IMR-90 (cell line): Measurements from ENCODE around the gene RTN4RL2. TPM values are rescaled to one million over a fixed set of nuclear protein-coding genes. Genes with fewer than 3 reads are reported as not detected.

Source experiments
- ATAC-seq: fragments of 200-7000 bp; cut with Tn5 transposase; 2 replicates; pipeline ENCODE4 v1.9.1; 2020; ENCODE audit warnings: low read depth, mild to moderate bottlenecking, moderate library complexity
- BruUV-seq: library from RNA; stranded (reverse); fragments of 400-500 nt; replicated peaks from 2 replicates; lab custom pipeline; 2021; lab: Mats Ljungman, UMichigan
- CTCF ChIA-PET: fragments of 300-600 bp; formaldehyde crosslinking; extraction: SDS; loops from one replicate; lab custom pipeline; 2021; ENCODE audit warnings: antibody characterized with exemption; lab: Yijun Ruan, JAX
- POLR2A ChIA-PET: fragments of 300-600 bp; sonication (Branson Sonifier 250); formaldehyde crosslinking; loops from one replicate; lab custom pipeline; 2022; ENCODE audit warnings: antibody characterized with exemption; ENCODE audit not compliant: unreplicated experiment; lab: Charles Lee
- DNase-seq: peaks from one replicate; pipeline ENCODE4 v3.0.0; 2013
- H2AFZ ChIP-seq: replicated peaks from 2 replicates; pipeline ENCODE3; 2013; ENCODE audit warnings: low read length, mild to moderate bottlenecking; ENCODE audit not compliant: poor library complexity
- H2AK5ac ChIP-seq: 2 replicates; pipeline ENCODE4 v1.6.1; 2013; ENCODE audit warnings: low read depth, low read length, inconsistent platforms
- H2AK9ac ChIP-seq: replicated peaks from 2 replicates; pipeline ENCODE3; 2013; ENCODE audit warnings: mild to moderate bottlenecking, low read depth, low read length, moderate library complexity; ENCODE audit not compliant: poor library complexity
- H2BK120ac ChIP-seq: 2 replicates; pipeline ENCODE4 v1.6.1; 2013; ENCODE audit warnings: low read depth, low read length, inconsistent platforms
- H2BK15ac ChIP-seq: 3 replicates; pipeline ENCODE4 v1.6.1; 2013; ENCODE audit warnings: low read depth, low read length, inconsistent platforms
- H2BK20ac ChIP-seq: 2 replicates; pipeline ENCODE4 v1.6.1; 2013; ENCODE audit warnings: low read depth, mild to moderate bottlenecking, inconsistent platforms, low read length, moderate library complexity
- H2BK5ac ChIP-seq: 2 replicates; pipeline ENCODE4 v1.6.1; 2013; ENCODE audit warnings: mild to moderate bottlenecking, low read depth, low read length, inconsistent platforms; ENCODE audit not compliant: poor library complexity, severe bottlenecking
- H3K14ac ChIP-seq: replicated peaks from 2 replicates; pipeline ENCODE4 v1.6.1; 2013; ENCODE audit warnings: low read depth, low read length, inconsistent platforms
- H3K18ac ChIP-seq: 2 replicates; pipeline ENCODE4 v1.6.1; 2013; ENCODE audit warnings: low read depth, low read length, control low read depth
- H3K23ac ChIP-seq: 2 replicates; pipeline ENCODE4 v1.6.1; 2013; ENCODE audit warnings: low read depth, low read length, inconsistent platforms
- H3K27ac ChIP-seq: 2 replicates; pipeline ENCODE4 v1.5.1; 2013; ENCODE audit warnings: mild to moderate bottlenecking, control low read depth, low read length; ENCODE audit not compliant: insufficient read depth
- H3K27me3 ChIP-seq: 2 replicates; pipeline ENCODE4 v1.6.1; 2013; ENCODE audit warnings: low read length; ENCODE audit not compliant: control insufficient read depth, insufficient read depth
- H3K36me3 ChIP-seq: 2 replicates; pipeline ENCODE4 v1.6.1; 2013; ENCODE audit warnings: low read length, mixed read lengths; ENCODE audit not compliant: control insufficient read depth, insufficient read depth
- H3K4ac ChIP-seq: 2 replicates; pipeline ENCODE4 v1.6.1; 2013; ENCODE audit warnings: low read depth, low read length, inconsistent platforms
- H3K4me1 ChIP-seq: 2 replicates; pipeline ENCODE4 v1.6.1; 2013; ENCODE audit warnings: low read length, mixed read lengths; ENCODE audit not compliant: control insufficient read depth, insufficient read depth
- H3K4me2 ChIP-seq: 2 replicates; pipeline ENCODE4 v1.6.1; 2013; ENCODE audit warnings: low read depth, mild to moderate bottlenecking, control low read depth, low read length, moderate library complexity
- H3K4me3 ChIP-seq: 2 replicates; pipeline ENCODE4 v1.5.1; 2013; ENCODE audit warnings: low read depth, mild to moderate bottlenecking, control low read depth, low read length, moderate library complexity; ENCODE audit not compliant: insufficient read depth
- H3K56ac ChIP-seq: 2 replicates; pipeline ENCODE4 v1.6.1; 2013; ENCODE audit warnings: low read length, inconsistent platforms; ENCODE audit not compliant: insufficient read depth; ENCODE audit errors: extremely low read depth
- H3K79me1 ChIP-seq, 2 experiments: 2 replicates each; pipeline ENCODE4 v1.6.1; 2013; ENCODE audit warnings: low read length in 2 of 2, inconsistent platforms in 1 of 2, low read depth in 1 of 2
- H3K9ac ChIP-seq: 2 replicates; pipeline ENCODE4 v1.6.1; 2013; ENCODE audit warnings: low read depth, low read length, control low read depth
- H3K9me1 ChIP-seq: 2 replicates; pipeline ENCODE4 v1.6.1; 2013; ENCODE audit warnings: low read length, inconsistent platforms; ENCODE audit not compliant: insufficient read depth
- H3K9me3 ChIP-seq: 2 replicates; pipeline ENCODE4 v1.6.1; 2013; ENCODE audit warnings: low read length; ENCODE audit not compliant: control insufficient read depth, insufficient read depth
- H4K20me1 ChIP-seq: 2 replicates; pipeline ENCODE4 v1.6.1; 2013; ENCODE audit warnings: low read length, inconsistent platforms; ENCODE audit not compliant: insufficient read depth
- H4K5ac ChIP-seq: 2 replicates; pipeline ENCODE4 v1.6.1; 2013; ENCODE audit warnings: mild to moderate bottlenecking, low read depth, low read length, control low read depth
- H4K8ac ChIP-seq, 2 experiments: 2 replicates each; pipeline ENCODE4 v1.6.1; 2013; ENCODE audit warnings: low read depth in 2 of 2, low read length in 2 of 2, control low read depth in 1 of 2, inconsistent platforms in 1 of 2
- H4K91ac ChIP-seq: 2 replicates; pipeline ENCODE4 v1.6.1; 2013; ENCODE audit warnings: low read depth, low read length, inconsistent platforms; ENCODE audit not compliant: insufficient read depth
- BHLHE40 ChIP-seq: fragments of 150-350 bp; IDR thresholded peaks from 2 replicates; pipeline ENCODE4 v1.6.1; 2016; ENCODE audit warnings: mild to moderate bottlenecking, low read depth, low read length
- CEBPB ChIP-seq: IDR thresholded peaks from 2 replicates; pipeline ENCODE4 v1.6.1; 2012; ENCODE audit warnings: low read depth, low read length, improper control_type of control experiment
- CHD1 ChIP-seq: IDR thresholded peaks from 2 replicates; pipeline ENCODE4 v1.6.1; 2012; ENCODE audit warnings: low read depth, low read length, improper control_type of control experiment
- CTCF ChIP-seq: conservative IDR thresholded peaks from 2 replicates; pipeline ENCODE4 v1.5.1; 2012; ENCODE audit warnings: mild to moderate bottlenecking, low read depth, low read length, improper control_type of control experiment
- ELK1 ChIP-seq: fragments of 150-350 bp; IDR thresholded peaks from 2 replicates; pipeline ENCODE4 v1.6.1; 2016; ENCODE audit warnings: low read depth, mild to moderate bottlenecking, low read length, moderate library complexity, borderline replicate concordance
- FOS ChIP-seq: fragments of 150-350 bp; IDR thresholded peaks from 2 replicates; pipeline ENCODE4 v1.6.1; 2016; ENCODE audit warnings: low read depth, low read length
- MAFK ChIP-seq: IDR thresholded peaks from 2 replicates; pipeline ENCODE4 v1.6.1; 2012; ENCODE audit warnings: low read depth, low read length, improper control_type of control experiment
- MAZ ChIP-seq: IDR thresholded peaks from 2 replicates; pipeline ENCODE4 v1.6.1; 2012; ENCODE audit warnings: low read depth, mild to moderate bottlenecking, low read length, improper control_type of control experiment, moderate library complexity, borderline replicate concordance
- MXI1 ChIP-seq: IDR thresholded peaks from 2 replicates; pipeline ENCODE4 v1.6.1; 2012; ENCODE audit warnings: low read depth, mild to moderate bottlenecking, low read length, moderate library complexity, borderline replicate concordance
- NFE2L2 ChIP-seq: fragments of 150-350 bp; IDR thresholded peaks from 2 replicates; pipeline ENCODE4 v1.6.1; 2016; ENCODE audit warnings: low read depth, mild to moderate bottlenecking, low read length
- POLR2A ChIP-seq: IDR thresholded peaks from 2 replicates; pipeline ENCODE4 v1.6.1; 2012; ENCODE audit warnings: mild to moderate bottlenecking, low read depth, low read length
- RAD21 ChIP-seq: IDR thresholded peaks from 2 replicates; pipeline ENCODE4 v1.6.1; 2012; ENCODE audit warnings: low read length, improper control_type of control experiment
- RCOR1 ChIP-seq: IDR thresholded peaks from 2 replicates; pipeline ENCODE4 v1.6.1; 2012; ENCODE audit warnings: mild to moderate bottlenecking, low read length, improper control_type of control experiment; ENCODE audit not compliant: insufficient replicate concordance
- RFX5 ChIP-seq: IDR thresholded peaks from 2 replicates; pipeline ENCODE4 v1.8.0; 2012; ENCODE audit warnings: low read depth, mild to moderate bottlenecking, low read length, moderate library complexity
- SMC3 ChIP-seq: fragments of 150-350 bp; IDR thresholded peaks from 2 replicates; pipeline ENCODE4 v1.6.1; 2016; ENCODE audit warnings: low read depth, mild to moderate bottlenecking, antibody characterized with exemption, low read length, moderate library complexity
- USF2 ChIP-seq: fragments of 150-350 bp; IDR thresholded peaks from 2 replicates; pipeline ENCODE4 v1.6.1; 2017; ENCODE audit warnings: mild to moderate bottlenecking, antibody characterized with exemption, low read length, low read depth
- WGBS, 2 experiments: methylation state at CpG; one replicate each; pipeline versions ENCODE4 v1.1.5 to v1.1.7; 2013; ENCODE audit warnings: missing lambda C conversion rate in 2 of 2; ENCODE audit not compliant: insufficient read length in 1 of 2; ENCODE audit errors: extremely low coverage in 2 of 2; 5-methylcytosine and 5-hydroxymethylcytosine counted together
- dilution Hi-C: fragments of 300-500 bp; cut with HindIII; formaldehyde crosslinking; loops from one replicate; pipeline ENCODE4 v1.14.3; 2018; ENCODE audit warnings: low sequenced_read_pairs; ENCODE audit not compliant: unreplicated experiment
- in situ Hi-C: fragments of 300-500 bp; cut with MboI; formaldehyde crosslinking; loops from 3 replicates; pipeline ENCODE4 v1.14.3; 2019; ENCODE audit warnings: low sequenced_read_pairs, inconsistent platforms, mixed read lengths
- intact Hi-C: fragments of 100-400 bp; cut with micrococcal nuclease; formaldehyde crosslinking; loops from 2 replicates; pipeline ENCODE4 v1.10.0; 2022
- polyA plus RNA-seq, 3 experiments: library from polyadenylated mRNA; depleted of rRNA; stranded (reverse); fragments of >200 nt; gene quantifications; 2 replicates each; pipeline ENCODE4 v1.2.3, GENCODE V29; 2012; ENCODE audit warnings: low replicate concordance in 1 of 3
- total RNA-seq: library from RNA; depleted of rRNA; stranded (reverse); fragments of >200 nt; gene quantifications from 2 replicates; pipeline ENCODE4 v1.2.3, GENCODE V29; 2012

The RTN4RL2 gene
- total and polyA plus RNA-seq, 2 of the 4 experiments (the other 2 are of a cell fraction): 1.5 TPM; not detected in 1

- no peak overlapping the region for H2AFZ ChIP-seq
- H2BK20ac ChIP-seq: no peak overlapping the region
- H3K79me1 ChIP-seq: peaks cover 6 to 16% of the 10 kb centered on the region in 2 experiments; a peak in 3 of 4 replicates
- H3K9me3 ChIP-seq: no peaks in the 10 kb centered on the region
- no peak for DNase-seq
- no peak overlapping the region for H3K4me3 ChIP-seq
- H3K27ac ChIP-seq: no peak overlapping the region
- no peak overlapping the region for H4K5ac ChIP-seq
- no peak overlapping the region for H2AK9ac ChIP-seq
- no peak overlapping the region for H4K8ac ChIP-seq
- H2BK120ac ChIP-seq: no peak overlapping the region
- no peak overlapping the region for H3K4ac ChIP-seq
- no peak overlapping the region for H3K9ac ChIP-seq
- peaks cover 15% of the 10 kb centered on the region for H3K4me1 ChIP-seq
- no TSS peak for BruUV-seq
- no peak overlapping the region for H2BK5ac ChIP-seq
- no peak overlapping the region for H3K23ac ChIP-seq
- ATAC-seq: no peak
- CTCF ChIA-PET: no interaction called here
- H3K56ac ChIP-seq: no peak overlapping the region
- H4K20me1 ChIP-seq: 0 out of 2 replicates have a peak, but pooled peaks cover 4% of the 10 kb centered on the region
- H3K14ac ChIP-seq: no peak overlapping the region
- H3K27me3 ChIP-seq: no peaks in the 10 kb centered on the region
- in situ Hi-C loops (no loop called here), intact Hi-C loops (no loop called here), dilution Hi-C loops (no loop called here)
- no CpG with 5 or more reads among the region's 4 CpGs for WGBS, 2 experiments
- no peak overlapping the region for H3K4me2 ChIP-seq
- H3K18ac ChIP-seq: no peak overlapping the region
- no peak overlapping the region for H2AK5ac ChIP-seq
- no peak for TF ChIP-seq NFE2L2
- TF ChIP-seq USF2: no peak
- TF ChIP-seq MAZ: no peak
- no peak for TF ChIP-seq RAD21
- no peak for TF ChIP-seq RFX5
- no peak for TF ChIP-seq MXI1
- no peak for TF ChIP-seq FOS
- TF ChIP-seq CEBPB: no peak
- TF ChIP-seq CHD1: no peak
- no peak for TF ChIP-seq CTCF
- no peak for TF ChIP-seq ELK1
- TF ChIP-seq BHLHE40: no peak
- no peak for TF ChIP-seq SMC3
- TF ChIP-seq MAFK: no peak
- no peak for TF ChIP-seq POLR2A
- no peak for TF ChIP-seq RCOR1
- peaks cover 18% of the 10 kb centered on the region for H3K9me1 ChIP-seq
- peaks cover 14% of the 10 kb centered on the region for H3K36me3 ChIP-seq
- H2BK15ac ChIP-seq: no peak overlapping the region
- POLR2A ChIA-PET: no interaction called here
- H4K91ac ChIP-seq: no peak overlapping the region
These were observed 39.3 kb upstream of the RTN4RL2 start for GRCh38 chr11:57421066-57421465.
